Trophoblast cell (in vitro differentiated cells and primary cell): Measurements from ENCODE around the gene VSTM4.

Experiments used
- DNase-seq, 2 donors: peaks; one replicate each; pipeline ENCODE4 v3.0.0-alpha.2; 2016
- H2AFZ ChIP-seq: 2 replicates; pipeline ENCODE4 v1.6.1; 2013; ENCODE audit warnings: low read length, moderate library complexity, mild to moderate bottlenecking; ENCODE audit not compliant: insufficient read depth, poor library complexity
- H2AK5ac ChIP-seq: 2 replicates; pipeline ENCODE4 v1.6.1; 2013; ENCODE audit warnings: mild to moderate bottlenecking, low read length
- H2BK120ac ChIP-seq: 2 replicates; pipeline ENCODE4 v1.6.1; 2013; ENCODE audit warnings: low read length, mild to moderate bottlenecking, moderate library complexity; ENCODE audit not compliant: insufficient read depth, poor library complexity
- H2BK12ac ChIP-seq: 2 replicates; pipeline ENCODE4 v1.6.1; 2013; ENCODE audit warnings: mild to moderate bottlenecking, low read length, moderate library complexity
- H2BK5ac ChIP-seq: 2 replicates; pipeline ENCODE4 v1.6.1; 2013; ENCODE audit warnings: low read length, low read depth, moderate library complexity, mild to moderate bottlenecking; ENCODE audit not compliant: poor library complexity
- H3K14ac ChIP-seq: 2 replicates; pipeline ENCODE4 v1.6.1; 2013; ENCODE audit warnings: mild to moderate bottlenecking, low read length
- H3K18ac ChIP-seq: 2 replicates; pipeline ENCODE4 v1.6.1; 2013; ENCODE audit warnings: mild to moderate bottlenecking, low read length
- H3K23ac ChIP-seq: 2 replicates; pipeline ENCODE4 v1.6.1; 2013; ENCODE audit warnings: low read length
- H3K27ac ChIP-seq: 2 replicates; pipeline ENCODE4 v1.5.1; 2013; ENCODE audit warnings: low read depth, mild to moderate bottlenecking, inconsistent platforms, low read length, moderate library complexity
- H3K27me3 ChIP-seq: 2 replicates; pipeline ENCODE4 v1.6.1; 2013; ENCODE audit warnings: inconsistent platforms, mild to moderate bottlenecking, low read length, moderate library complexity; ENCODE audit not compliant: insufficient read depth
- H3K36me3 ChIP-seq, 2 experiments: 1 replicate in 1 of 2; 2 replicates in 1 of 2; pipeline ENCODE4 v1.6.1; 2013; ENCODE audit warnings: low read length in 2 of 2, mild to moderate bottlenecking in 2 of 2, moderate library complexity in 1 of 2; ENCODE audit not compliant: insufficient read depth in 2 of 2, control insufficient read depth in 1 of 2
- H3K4ac ChIP-seq: 2 replicates; pipeline ENCODE4 v1.6.1; 2013; ENCODE audit warnings: low read depth, mild to moderate bottlenecking, low read length, moderate library complexity
- H3K4me1 ChIP-seq, 2 experiments: 1 replicate in 1 of 2; 2 replicates in 1 of 2; pipeline ENCODE4 v1.6.1; 2013; ENCODE audit warnings: low read length in 2 of 2, mild to moderate bottlenecking in 2 of 2, moderate library complexity in 1 of 2; ENCODE audit not compliant: insufficient read depth in 2 of 2, control insufficient read depth in 1 of 2
- H3K4me2 ChIP-seq: 2 replicates; pipeline ENCODE4 v1.6.1; 2013; ENCODE audit warnings: inconsistent platforms, mild to moderate bottlenecking, low read length, moderate library complexity
- H3K4me3 ChIP-seq: 2 replicates; pipeline ENCODE4 v1.5.1; 2013; ENCODE audit warnings: mild to moderate bottlenecking, low read depth, low read length, inconsistent platforms
- H3K79me1 ChIP-seq: one replicate; pipeline ENCODE4 v1.6.1; 2013; ENCODE audit warnings: low read length
- H3K79me2 ChIP-seq: 2 replicates; pipeline ENCODE4 v1.6.1; 2013; ENCODE audit warnings: low read length, mild to moderate bottlenecking; ENCODE audit not compliant: control insufficient read depth, insufficient read depth, poor library complexity
- H3K9ac ChIP-seq: 2 replicates; pipeline ENCODE4 v1.6.1; 2013; ENCODE audit warnings: mild to moderate bottlenecking, low read length
- H3K9me3 ChIP-seq: 2 replicates; pipeline ENCODE4 v1.6.1; 2013; ENCODE audit warnings: low read depth, mild to moderate bottlenecking, control low read depth, inconsistent platforms, low read length; ENCODE audit not compliant: insufficient read depth
- H4K12ac ChIP-seq: 2 replicates; pipeline ENCODE4 v1.6.1; 2013; ENCODE audit warnings: low read depth, mild to moderate bottlenecking, low read length, moderate library complexity
- H4K8ac ChIP-seq: 2 replicates; pipeline ENCODE4 v1.6.1; 2013; ENCODE audit warnings: low read depth, mild to moderate bottlenecking, low read length, moderate library complexity
- H4K91ac ChIP-seq: one replicate; pipeline ENCODE4 v1.6.1; 2013; ENCODE audit warnings: low read depth, mild to moderate bottlenecking, low read length, moderate library complexity
- WGBS: extraction: QIAGEN DNeasy Blood & Tissue Kit; methylation state at CpG from one replicate; pipeline ENCODE4 v1.1.7; 2013; ENCODE audit warnings: missing lambda C conversion rate; ENCODE audit not compliant: insufficient read length, insufficient coverage; ENCODE audit errors: extremely low coverage; 5-methylcytosine and 5-hydroxymethylcytosine counted together

The VSTM4 gene

DNA sequence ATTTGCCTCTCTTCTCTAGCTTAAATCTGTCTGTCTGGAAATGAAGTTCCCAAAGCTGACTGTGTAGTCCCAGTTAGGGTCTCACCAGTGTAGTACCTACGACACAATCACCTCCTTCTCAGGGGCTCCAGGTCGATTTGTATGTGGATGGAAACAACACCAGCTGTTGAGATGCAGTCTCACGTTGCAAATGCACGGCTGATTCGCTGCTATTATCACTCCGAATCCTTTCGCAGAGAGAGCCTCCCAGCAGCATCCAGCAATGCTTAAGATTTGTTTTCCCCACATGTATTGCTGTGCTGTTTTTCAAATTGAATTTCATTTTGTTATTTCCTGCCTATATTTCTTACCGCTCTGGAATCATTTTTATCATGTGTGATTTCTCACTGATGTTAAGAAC is 16.3 kb downstream of the VSTM4 start:
- H4K12ac ChIP-seq: no peak overlapping the region
- WGBS: no CpG with 5 or more reads among the region's 8 CpGs
- DNase-seq: no peak

DNA sequence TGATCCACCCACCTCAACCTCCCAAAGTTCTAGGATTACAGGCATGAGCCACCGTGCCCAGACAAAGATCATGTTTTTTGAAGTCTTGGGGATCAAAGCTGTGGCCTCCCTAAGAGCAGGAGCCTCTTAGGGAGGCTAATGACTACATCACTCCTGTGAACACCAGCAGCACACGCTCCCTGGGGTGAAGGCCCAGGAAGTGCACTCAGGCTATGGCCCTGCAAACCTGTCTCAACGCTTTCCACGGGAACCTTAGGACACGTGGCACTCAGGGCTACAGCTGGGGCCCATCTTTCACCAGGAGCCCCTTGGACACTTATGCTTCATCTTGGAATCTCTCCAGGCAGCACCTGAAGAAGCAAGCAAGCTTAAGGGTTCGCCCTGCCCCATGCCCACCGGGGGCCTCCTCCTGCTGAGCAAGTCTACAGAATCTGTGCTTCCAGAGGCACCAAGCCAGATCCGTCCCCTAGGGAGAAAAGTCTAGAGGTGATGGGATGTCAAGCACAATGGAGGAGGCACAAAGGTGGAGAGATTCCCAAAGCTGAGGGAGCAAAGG is 18.4 kb downstream of the VSTM4 start:
- no peak overlapping the region for H4K12ac ChIP-seq
- H2BK12ac ChIP-seq: no peak overlapping the region
- no peak overlapping the region for H2AFZ ChIP-seq
- H2BK5ac ChIP-seq: no peak overlapping the region
- H4K8ac ChIP-seq: no peak overlapping the region
- no peaks in the 10 kb centered on the region for H3K9me3 ChIP-seq
- H3K4ac ChIP-seq: no peak overlapping the region
- no peaks in the 10 kb centered on the region for H3K79me2 ChIP-seq
- no peak overlapping the region for H3K23ac ChIP-seq
- no peak overlapping the region for H3K18ac ChIP-seq
- WGBS: no CpG with 5 or more reads among the region's 8 CpGs
- H3K4me1 ChIP-seq: no peaks in the 10 kb centered on the region
- no peaks in the 10 kb centered on the region for H3K79me1 ChIP-seq
- H3K27ac ChIP-seq: no peak overlapping the region
- H3K4me3 ChIP-seq: no peak overlapping the region
- no peak for DNase-seq
- H3K36me3 ChIP-seq: no peaks in the 10 kb centered on the region
- H3K9ac ChIP-seq: no peak overlapping the region
- no peak overlapping the region for H3K14ac ChIP-seq
- peaks cover 3% of the 10 kb centered on the region for H3K27me3 ChIP-seq
- H2BK120ac ChIP-seq: no peak overlapping the region
- no peak overlapping the region for H3K4me2 ChIP-seq
- H2AK5ac ChIP-seq: no peak overlapping the region
- H4K91ac ChIP-seq: no peak overlapping the region

More for the DNA sequence above, 16.3 kb downstream of the VSTM4 start:
- no peak overlapping the region for H4K8ac ChIP-seq
- no peaks in the 10 kb centered on the region for H3K9me3 ChIP-seq
- H2AFZ ChIP-seq: no peak overlapping the region
- H3K36me3 ChIP-seq: no peaks in the 10 kb centered on the region
- no peak overlapping the region for H2BK120ac ChIP-seq
- H3K27me3 ChIP-seq: peaks cover 3% of the 10 kb centered on the region
- no peak overlapping the region for H3K27ac ChIP-seq
- no peak overlapping the region for H2AK5ac ChIP-seq
- H3K18ac ChIP-seq: no peak overlapping the region
- H3K4me2 ChIP-seq: no peak overlapping the region
- H3K23ac ChIP-seq: no peak overlapping the region
- H2BK12ac ChIP-seq: no peak overlapping the region
- no peak overlapping the region for H2BK5ac ChIP-seq
- no peaks in the 10 kb centered on the region for H3K79me1 ChIP-seq
- no peak overlapping the region for H3K14ac ChIP-seq
- H4K91ac ChIP-seq: no peak overlapping the region
- H3K79me2 ChIP-seq: no peaks in the 10 kb centered on the region
- H3K4me3 ChIP-seq: no peak overlapping the region
- no peak overlapping the region for H3K9ac ChIP-seq
- H3K4ac ChIP-seq: no peak overlapping the region
- H3K4me1 ChIP-seq: no peaks in the 10 kb centered on the region

DNA sequence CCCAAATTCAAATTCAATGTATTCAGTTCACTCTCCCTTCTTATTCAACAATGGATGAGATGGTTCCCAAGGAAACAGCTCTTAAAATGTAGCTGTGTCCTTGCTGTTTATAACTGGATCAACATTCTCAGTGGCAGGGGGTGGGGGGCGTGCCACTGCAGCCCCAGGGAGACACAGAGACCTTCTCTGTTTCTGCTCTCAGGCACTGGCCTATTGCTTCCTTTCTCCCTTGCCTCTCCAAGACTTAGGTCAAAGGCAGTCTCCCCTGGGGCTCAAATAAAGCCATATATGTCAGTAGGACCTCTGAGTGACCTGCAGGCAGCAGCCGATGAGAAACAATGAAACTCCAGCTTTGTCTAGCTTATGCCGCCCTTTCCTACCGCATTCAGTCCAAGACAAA is 20.7 kb downstream of the VSTM4 start:
- Histone ChIP-seq H4K8ac (no peak overlapping the region), H2AFZ (no peak overlapping the region), H3K23ac (no peak overlapping the region), H3K79me2 (no peaks in the 10 kb centered on the region), H3K4me1 (no peaks in the 10 kb centered on the region), H3K14ac (no peak overlapping the region), H2AK5ac (no peak overlapping the region), H3K9ac (no peak overlapping the region), H2BK120ac (no peak overlapping the region), H3K4ac (no peak overlapping the region), H3K36me3 (no peaks in the 10 kb centered on the region), H3K9me3 (no peaks in the 10 kb centered on the region), H3K18ac (no peak overlapping the region), H3K4me2 (no peak overlapping the region), H2BK12ac (no peak overlapping the region), H3K27me3 (peaks cover 3% of the 10 kb centered on the region), H2BK5ac (no peak overlapping the region), H3K4me3 (no peak overlapping the region), H4K12ac (no peak overlapping the region), H4K91ac (no peak overlapping the region), H3K79me1 (no peaks in the 10 kb centered on the region), H3K27ac (no peak overlapping the region)
- no CpG with 5 or more reads among the region's 4 CpGs for WGBS
- no peak for DNase-seq

DNA sequence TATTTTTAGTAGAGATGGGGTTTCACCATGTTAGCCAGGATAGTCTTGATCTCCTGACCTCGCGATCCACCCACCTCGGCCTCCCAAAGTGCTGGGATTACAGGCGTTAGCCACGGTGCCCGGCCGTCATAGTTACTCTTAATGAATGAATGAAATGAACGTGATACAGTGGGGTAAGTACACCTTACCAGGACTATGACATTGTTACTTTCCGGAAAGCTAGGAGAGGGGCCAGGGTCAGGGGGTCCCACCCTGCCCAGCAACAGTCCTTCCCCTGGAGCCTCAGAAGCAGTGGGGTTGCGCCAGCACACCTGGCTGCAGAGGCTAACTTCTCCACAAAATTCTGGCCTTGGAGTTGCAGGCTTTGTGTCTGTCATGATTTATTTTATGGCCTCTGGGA is 21.4 kb downstream of the VSTM4 start:
- Histone ChIP-seq H4K91ac (no peak overlapping the region), H4K12ac (no peak overlapping the region), H3K79me1 (no peaks in the 10 kb centered on the region), H2BK120ac (no peak overlapping the region), H3K14ac (no peak overlapping the region), H2BK5ac (no peak overlapping the region), H3K18ac (no peak overlapping the region), H3K27ac (no peak overlapping the region), H3K4me3 (no peak overlapping the region), H3K79me2 (no peaks in the 10 kb centered on the region), H2AFZ (no peak overlapping the region), H3K27me3 (peaks cover 3% of the 10 kb centered on the region), H3K4me1 (no peaks in the 10 kb centered on the region), H3K36me3 (no peaks in the 10 kb centered on the region), H4K8ac (no peak overlapping the region), H3K4me2 (no peak overlapping the region), H3K23ac (no peak overlapping the region), H3K9me3 (no peaks in the 10 kb centered on the region), H2AK5ac (no peak overlapping the region), H3K9ac (no peak overlapping the region), H3K4ac (no peak overlapping the region), H2BK12ac (no peak overlapping the region)
- DNase-seq: no peak
- no CpG with 5 or more reads among the region's 10 CpGs for WGBS
